Measurements from ENCODE around the gene PNCK.
A peak's percentile ranks its signal among the peaks of the same experiment; 100 is the strongest.

The PNCK gene

DNA sequence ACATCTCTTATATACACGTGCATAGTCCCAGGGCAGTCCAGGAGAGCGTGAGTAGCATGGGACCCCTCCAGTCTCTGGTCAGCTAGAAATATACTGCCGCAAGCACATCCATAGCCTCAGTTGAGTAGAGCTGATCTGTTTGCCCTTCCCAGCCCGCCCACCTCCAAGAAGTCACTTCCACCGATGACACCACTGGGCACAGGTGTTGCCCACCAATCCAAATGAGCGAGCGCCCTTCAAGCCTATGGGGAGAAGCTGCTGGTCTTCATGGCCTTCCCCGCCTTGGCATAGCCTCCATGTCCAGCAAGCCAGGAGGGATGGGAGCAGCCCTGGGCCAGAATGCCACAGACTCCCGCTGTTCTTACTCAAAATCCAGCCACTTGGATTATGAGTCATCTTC lies 16.5 kb downstream of the PNCK start:
- DNase-seq, result no peak

DNA sequence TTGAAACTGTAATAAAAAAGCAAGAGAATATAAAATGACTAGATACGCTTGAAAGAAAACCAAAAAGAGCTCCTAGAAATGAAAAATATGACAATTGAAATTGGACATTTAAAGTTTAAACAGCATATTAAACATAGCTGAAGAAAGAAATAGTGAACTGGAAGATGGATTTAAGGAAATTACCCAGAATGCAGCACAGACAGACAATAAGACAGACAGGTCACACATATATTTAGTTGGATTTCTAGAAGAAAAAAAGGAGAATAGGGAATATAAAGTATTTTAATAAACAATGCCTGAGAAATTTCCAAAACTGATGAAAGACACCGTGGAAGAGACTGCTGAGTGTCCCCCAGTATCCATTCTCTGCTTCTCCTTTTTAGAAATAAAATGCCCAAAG lies 20.1 kb downstream of the PNCK start:
- no peak for DNase-seq

DNA sequence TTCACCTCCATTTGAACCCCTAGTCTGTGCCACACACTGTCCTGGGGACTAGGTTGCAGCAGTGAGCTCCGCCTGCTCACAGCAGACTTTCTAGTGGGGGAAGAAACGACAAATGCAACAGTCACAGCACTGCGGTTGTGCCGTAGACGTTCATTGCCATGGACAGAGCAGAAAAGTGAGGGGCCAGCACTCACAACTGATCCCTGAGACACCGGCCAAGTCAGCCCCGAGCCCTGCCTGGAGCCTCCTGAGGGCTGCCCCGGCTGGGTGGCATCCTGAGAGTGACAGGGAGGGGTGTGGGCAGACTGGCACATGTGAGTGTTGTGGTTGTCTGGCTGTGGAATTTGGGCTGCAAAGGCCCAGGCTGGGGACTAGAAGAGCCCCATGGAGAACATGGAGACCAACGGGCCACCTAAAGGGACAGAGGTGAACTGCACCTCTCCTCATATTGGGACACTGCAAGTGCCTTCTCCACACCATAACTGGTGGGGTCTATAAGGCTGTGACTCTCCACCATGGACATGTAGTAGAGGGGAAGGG lies 22.0 kb downstream of the PNCK start:
- DNase-seq, result peak; percentile 47

DNA sequence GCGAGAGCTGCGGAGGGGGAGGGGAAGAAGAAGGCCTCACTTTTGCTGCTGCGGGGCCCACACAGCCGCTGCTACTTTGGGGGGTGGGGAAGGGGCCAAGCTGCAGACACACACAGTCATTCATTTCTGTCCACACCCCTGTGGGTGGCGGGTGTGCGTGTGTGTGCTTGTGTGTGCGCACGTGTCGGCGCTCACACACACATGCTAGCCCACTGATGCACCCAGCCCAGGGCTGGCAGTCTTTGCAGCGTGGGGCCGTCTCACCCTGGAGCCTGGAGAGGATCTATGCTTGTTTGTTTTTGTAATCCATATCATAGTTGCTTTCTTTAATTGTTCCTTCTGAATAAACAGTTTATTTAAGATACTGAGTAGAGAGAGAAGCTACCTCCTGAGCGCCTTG lies 22.7 kb downstream of the PNCK start:
- no peak for DNase-seq

DNA sequence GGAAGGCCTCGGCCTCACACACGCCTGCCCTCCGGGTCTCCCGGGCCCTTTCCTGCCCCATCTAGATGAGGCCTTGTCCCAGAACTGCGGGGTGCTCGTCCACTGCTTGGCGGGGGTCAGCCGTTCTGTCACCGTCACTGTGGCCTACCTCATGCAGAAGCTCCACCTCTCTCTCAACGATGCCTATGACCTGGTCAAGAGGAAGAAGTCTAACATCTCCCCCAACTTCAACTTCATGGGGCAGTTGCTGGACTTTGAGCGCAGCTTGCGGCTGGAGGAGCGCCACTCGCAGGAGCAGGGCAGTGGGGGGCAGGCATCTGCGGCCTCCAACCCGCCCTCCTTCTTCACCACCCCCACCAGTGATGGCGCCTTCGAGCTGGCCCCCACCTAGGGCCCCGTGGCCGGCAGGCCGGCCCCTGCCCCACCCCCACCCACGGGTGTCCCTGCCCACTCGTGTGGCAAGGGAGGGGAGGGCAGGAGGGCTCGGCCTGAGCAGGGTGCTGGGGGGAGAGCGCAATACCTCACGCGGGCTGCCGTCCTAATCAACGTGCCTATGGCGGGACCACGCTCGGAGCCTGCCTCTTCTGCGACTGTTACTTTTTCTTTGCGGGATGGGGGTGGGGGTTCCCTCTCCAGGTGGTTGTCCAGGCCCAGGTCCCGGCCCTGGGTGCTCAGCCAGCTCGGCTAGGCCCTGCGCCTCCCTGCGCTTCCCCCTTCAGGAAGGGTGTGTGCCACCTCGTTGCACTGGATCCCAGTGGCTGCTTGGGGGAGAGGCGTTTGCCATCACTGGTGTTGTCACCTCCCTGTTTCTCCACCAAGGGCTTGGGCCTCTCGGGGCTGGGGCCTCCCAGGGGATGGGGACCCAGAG lies 23.5 kb downstream of the PNCK start:
- DNase-seq, result no peak

DNA sequence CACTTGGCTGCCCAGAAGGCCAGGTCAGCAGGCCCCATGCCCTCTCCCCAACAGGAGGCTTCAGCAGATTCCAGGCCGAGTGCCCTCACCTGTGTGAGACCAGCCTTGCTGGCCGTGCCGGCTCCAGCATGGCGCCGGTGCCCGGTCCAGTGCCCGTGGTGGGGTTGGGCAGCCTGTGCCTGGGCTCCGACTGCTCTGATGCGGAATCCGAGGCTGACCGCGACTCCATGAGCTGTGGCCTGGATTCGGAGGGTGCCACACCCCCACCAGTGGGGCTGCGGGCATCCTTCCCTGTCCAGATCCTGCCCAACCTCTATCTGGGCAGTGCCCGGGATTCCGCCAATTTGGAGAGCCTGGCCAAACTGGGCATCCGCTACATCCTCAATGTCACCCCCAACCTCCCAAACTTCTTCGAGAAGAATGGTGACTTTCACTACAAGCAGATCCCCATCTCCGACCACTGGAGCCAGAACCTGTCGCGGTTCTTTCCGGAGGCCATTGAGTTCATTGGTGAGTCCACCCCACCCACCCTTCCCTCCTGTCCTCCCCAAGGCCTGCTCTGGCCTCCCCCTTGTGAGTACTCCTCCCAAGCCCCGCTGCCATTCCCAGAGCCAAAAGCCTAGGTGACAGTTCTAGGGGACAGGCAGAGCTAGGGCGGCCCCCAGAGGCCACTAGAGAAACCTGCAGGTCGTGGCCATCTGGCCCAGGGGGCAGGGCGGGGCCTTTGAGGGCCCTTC lies 24.3 kb downstream of the PNCK start:
- DNase-seq, result peak; percentile 67

DNA sequence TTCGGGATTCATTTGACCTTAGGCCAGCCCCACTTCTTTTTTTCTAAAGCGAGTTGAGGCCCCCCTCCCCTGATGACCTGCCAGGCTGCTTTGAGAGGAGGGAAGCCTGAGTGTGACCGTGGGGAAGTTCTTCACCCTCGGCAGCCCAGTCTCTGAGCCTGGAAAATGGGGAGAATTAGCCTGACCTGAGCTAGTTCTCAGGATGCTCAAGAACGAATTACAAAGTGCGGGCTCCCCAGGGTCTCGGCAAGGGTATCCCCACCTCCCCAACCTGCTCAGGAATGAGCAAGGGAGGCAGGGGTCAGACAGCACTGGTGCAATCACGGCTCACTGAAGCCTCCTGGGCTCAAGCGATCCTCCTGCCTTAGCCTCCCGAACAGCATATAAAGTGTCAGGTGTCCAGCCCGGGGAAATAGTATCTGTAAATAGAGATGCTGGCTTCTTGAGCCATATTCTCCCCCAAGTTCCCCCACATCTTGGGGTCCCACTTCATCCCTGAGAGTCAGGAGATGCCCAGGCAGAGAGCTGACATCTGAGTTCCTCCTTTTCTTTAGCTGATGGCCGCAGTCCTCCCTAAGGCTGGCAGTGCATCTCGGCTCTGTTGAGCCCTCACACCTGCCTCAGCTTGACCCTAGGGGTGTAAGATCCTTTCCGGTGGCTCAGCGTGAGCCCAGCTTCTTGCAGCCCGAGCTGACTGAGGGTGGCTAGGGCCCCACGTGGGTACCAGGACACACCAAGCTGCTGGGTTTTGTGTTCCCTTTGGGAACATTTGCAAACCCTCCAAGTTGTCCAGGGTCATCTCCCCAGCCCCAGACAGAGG lies 25.0 kb downstream of the PNCK start:
- no peak for DNase-seq

DNA sequence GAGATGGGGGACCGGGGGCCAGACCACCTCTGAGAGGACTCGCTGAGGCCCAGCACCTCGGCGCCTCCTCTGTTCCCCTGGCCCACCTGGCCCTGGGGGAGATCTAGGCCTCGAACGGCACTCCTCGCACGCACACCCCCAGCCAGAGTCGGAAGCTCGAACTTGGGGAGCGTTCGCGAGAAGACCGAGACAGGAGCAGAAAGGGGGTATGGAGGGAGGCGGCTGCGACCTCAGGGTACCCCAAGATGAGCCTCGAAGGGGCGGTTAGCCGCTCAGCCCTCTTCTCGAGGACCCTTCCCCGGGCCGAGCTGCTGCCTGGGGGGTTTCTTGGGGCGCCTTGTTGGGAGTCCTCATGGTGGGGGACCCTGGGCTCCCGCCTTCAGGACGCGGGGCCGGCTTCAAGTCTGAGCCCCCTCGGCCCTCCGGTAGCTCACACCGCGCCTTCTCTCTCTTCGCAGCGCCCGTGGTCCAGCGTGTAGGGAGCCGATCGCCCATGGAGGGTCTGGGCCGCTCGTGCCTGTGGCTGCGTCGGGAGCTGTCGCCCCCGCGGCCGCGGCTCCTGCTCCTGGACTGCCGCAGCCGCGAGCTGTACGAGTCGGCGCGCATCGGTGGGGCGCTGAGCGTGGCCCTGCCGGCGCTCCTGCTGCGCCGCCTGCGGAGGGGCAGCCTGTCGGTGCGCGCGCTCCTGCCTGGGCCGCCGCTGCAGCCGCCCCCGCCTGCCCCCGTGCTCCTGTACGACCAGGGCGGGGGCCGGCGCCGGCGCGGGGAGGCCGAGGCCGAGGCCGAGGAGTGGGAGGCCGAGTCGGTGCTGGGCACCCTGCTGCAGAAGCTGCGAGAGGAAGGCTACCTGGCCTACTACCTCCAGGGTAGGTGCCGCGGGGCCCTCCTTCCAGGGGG lies 25.9 kb downstream of the PNCK start:
- DNase-seq, result no peak

DNA sequence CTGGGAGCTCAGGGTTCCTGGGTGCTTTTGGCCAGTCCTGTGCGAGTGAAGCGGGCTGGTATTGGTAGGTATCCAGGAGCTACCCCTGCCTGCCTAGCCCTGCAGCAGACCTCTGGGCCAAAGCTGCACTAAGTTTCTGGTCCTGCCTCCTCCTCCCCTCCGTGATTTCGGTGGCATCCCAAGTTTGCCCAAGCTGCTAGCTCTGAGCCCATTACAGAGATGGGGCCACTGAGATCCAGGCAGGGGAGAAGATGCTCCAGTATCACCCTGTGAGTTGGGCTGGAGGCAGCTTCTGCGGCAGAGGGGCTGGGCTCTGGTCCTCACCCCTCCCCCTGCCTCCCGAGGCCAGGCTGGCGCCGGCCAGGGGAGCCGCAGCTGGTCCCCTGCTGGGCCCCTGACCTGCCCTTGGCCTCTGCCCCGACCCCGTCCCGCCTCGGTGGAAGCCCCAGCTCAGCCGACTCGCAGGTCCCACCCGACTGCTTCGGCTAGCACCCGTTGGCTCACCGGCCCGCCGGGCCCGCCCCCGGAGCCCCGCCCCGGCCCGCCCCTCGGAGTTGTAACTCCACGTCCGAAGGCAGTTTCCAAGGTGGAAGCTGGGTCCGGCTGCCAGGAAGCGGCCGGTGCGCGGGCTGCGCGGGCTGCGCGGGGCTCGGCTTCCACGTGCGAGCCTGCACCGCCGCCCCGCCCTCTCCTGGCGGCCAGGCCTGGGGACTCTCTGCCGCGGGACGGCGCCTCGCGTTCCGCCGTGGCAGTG lies 26.8 kb downstream of the PNCK start, which contains the start of gene DUSP9:
DUSP9 (plus strand) TSS at position 584 of the 754 bp plus-strand sequence. CDS start 751 bp downstream, outside the sequence.
- no peak for DNase-seq

DNA sequence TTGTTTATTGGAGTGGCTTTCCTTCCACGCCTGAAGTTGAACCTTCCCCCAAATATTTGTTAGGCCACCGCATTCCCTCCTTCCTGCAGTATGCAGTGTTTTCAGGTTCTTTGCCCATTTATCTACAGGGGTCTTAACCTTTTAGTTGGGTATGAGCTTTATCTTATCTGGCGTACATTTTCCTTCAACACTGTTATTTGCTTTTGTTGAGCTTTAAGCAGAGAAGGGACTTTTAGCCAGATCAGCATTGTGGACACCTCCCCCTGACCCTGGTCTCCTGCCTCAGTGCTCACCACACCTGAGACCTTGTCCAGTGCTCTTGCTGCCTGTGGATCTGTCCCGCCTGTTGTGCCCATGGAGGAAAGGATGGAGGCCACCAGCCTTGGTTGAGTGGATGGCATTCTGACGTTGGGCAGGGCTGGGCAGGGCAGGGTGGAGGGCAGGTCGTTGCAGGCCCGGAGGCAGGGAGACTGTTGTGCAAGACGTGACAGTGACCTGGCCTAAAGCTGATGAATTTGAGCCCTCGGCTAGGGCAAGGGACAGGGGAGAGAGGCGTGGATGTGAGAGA lies 27.6 kb downstream of the PNCK start:
- DNase-seq, result no peak

DNA sequence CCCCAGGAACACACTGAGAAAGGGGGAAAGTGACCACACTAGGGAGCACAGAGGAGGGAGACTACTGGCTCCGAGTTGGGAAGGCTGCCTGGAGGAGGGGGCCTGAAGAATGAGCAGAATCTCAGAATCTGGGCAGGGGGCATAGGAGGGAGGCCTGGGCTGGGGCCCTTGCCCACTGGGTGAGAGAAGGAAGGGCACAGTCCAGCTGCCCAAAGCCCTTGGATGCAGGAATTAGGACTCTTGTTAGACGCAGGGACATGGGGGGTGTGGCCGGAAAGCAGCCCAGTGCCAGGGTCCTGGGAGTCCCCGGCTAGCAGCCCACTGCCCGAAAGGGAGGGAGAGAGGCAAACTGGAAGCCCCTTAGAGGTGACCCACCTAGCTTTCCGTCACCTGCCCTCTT lies 28.5 kb downstream of the PNCK start:
- DNase-seq, result no peak

DNA sequence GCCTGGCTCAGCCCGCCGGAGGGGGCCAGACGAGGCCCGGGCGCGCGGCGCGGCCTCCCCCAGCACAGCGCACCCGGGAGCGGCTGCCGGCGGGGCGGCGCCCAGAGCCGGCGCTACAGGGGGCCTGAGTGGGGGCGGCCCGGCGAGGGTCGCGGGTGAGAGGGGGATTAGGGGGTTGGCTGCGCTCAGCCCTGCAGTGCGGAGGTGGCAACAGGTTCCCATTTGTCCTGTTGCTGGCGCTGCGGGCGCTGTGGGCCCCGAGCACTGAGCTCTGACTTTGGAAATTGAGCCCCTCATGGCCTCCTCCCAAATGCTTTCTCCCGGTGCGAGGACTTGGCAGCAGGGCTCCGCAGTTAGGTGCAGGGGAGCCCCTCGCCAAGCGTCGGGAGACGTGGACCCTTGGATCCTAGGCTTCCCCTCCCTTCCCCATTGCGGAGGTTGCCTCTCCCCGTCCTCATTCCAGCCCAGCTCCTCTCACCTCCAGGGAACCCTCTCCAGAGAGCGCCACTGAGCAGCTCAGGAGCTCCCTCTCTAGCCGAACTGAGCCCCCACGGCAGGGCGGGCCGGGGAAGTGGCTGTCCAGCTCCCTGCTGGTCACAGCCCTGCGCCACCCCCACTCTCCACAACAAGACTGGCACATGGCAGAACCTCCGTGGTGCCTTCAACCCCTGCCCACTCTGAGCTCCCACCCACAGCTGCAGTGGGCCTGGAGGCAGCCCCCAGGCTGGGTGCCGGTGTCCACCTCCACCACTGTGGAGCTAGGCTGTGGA lies 29.1 kb downstream of the PNCK start:
- no peak for DNase-seq

DNA sequence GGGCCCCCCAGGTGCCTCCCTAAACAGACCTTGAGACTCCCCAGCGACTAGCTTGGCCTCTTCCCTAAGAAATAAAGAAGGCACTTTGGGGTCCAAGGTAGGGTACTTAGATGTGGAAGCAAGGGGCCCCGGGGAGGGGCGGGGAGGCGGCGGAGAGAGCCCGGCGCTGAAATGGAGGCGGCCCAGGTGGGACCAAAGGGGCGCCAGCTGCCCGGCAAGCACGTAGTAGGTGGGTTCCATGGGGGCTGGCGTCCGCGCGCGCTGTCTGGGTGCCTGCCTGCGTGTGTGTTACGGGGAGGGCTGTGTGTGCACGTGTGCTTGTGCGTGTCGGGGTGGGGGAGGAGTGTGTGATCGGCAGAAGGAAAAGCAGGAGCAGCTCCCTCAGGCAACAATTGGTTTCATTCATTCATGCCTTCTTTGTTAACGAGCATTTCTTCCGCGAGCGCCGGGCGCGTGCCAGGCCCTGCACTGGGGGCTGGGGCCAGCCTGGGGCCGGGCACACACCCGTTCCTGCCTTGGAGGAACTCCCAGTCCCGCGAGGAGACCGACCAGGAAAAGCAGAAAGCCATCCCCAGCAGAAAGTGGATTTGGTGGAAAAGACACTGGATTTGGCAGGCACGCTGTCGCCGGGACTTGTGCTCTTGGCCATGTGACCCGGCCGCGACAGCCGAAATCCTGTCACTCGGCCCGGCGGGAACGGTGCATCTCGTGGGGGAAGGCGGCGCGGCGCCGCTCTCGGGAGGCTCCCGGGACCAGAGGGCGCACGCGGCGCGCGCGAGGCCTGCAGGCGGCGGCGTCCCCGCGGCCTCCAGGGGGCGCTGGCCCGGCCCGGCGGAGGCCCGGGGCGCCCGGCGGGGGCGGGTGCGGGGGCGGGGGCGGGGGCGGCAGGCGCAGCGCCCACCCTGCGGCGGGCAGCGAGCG lies 29.9 kb downstream of the PNCK start:
- DNase-seq, result peak; percentile 48

DNA sequence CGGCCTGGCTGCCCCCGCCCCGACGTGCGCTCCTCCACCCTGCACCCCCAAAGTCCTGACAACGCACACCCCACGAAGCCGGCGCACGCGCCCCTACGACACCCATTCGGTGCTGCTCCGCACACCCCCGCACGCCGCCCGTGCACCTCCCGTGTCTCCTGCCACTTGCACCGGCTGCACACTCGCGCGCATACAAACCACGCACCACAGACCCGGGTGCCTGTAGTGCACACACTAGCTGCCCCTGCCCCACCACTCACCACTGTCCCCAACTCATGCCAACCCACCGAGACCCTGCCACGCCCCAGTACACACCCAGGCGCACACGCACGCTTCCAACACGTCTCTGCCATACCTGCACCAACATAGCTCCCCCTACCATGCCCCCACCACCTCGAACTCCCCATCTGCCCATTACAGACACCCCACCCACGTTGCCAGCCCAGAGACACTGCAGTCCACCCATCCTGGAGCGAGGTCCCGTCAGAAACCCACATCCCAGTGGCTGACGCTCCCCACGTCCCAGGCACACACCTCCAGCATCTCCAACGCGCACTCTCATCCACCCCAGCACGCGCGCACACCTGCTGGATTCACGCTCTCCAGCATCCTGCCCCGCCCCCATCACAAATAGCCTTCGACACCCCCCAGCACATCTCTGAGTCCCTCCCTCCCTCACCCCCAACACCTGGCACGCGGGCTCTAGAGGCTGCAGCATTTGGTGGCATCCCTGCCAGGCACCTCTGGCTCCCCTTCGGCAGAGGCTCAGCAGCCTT lies 30.8 kb downstream of the PNCK start:
- DNase-seq, result no peak

DNA sequence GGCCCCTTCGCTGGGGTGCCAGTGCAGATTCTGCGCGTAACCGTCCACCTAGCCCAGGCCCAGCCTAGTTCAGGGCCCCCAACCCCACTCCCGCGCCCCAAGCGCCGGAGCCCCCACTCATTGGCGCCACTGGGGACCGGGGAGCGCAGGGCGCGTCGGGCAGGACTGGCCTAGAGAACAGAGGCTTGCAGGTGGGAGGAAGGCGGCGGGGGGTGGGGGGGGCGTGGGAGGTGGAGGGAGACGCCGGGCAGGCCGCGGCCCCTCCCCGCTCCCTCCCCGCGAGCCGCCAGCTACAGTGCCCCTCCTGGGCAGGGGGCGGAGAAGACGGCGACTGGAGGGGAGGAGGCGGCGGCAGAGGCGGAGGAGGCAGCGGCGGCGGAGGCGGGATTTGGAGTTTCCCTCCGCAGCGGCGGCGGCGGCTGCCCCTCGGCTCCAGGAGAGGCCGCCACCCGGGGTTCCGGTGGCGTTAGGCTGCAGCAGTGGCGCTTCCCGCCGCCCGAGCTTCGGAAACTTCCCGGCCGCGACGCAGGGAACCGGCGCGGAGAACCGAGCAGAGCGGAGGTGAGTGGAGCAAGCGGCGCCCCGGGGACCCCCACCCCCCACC lies 31.5 kb downstream of the PNCK start:
- peak; percentile 11 for DNase-seq

DNA sequence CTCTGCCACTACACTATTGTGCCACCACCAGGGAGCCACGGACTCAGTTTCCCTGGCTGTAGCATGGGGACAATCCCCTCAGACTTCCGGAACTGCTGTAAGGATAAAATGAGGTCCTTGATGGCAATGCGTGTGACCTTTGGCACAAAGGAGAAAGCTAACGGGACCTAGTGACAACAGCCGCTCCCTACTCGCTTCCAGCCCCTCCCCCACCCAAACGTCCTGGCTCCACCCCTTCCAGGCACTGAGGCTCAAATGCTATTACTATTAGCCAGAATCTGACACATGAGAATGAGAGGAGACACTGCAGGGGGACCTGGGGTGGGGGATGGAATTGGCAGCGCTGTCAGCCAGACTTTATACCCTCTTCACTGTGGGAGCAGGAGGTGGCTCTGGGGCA lies 32.0 kb downstream of the PNCK start:
- DNase-seq, result no peak

DNA sequence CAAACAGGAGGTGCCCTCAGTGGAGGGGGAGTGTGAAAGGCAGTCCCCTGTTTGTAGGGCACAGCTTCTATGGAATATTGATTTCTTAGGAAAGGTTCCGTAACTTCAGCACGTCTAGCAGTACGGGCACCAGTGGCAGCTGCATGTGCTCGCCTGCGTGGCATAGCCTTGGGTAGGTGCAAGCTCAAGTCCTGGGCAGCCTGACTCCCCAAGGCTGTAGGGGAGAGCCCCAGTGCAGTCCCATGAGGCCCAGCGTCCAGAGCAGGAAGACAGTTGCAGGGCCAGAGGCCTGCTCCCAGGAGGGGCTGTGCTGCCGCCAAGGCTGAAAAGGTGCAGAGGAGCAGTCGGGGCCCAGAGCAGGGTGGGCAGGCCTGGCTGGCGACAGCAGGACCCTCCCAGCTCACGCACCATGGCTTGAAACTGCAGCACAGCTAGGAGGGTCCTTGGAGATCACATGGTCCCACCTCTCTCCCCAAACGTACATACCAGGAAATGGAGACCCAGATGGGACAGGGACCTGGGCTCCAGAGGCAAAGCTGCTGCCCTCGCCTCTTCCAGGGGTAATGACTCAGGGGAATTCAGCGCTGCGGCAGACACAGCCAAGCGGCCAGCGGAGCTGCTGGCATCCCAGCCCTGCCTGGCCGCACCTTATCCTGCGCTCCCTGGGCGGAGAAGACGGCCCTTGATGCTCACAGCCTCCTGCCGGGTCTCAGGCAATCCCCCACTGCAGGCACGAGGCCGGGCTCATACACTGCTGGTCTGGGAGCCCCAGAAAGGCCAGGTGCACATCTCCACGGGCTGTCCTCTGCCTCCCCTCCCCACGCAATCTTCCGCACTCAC lies 32.7 kb downstream of the PNCK start:
- DNase-seq, result no peak
